GM18526 (cell line): Measurements from ENCODE around the gene PDGFA.

Experiments
- POLR2A ChIP-seq: IDR thresholded peaks from 3 replicates; pipeline ENCODE4 v1.6.1; 2011; ENCODE audit not compliant: insufficient read length; ENCODE audit errors: extremely low read depth

Gene PDGFA

GRCh38 chr7:505171-505570 is 14.5 kb downstream of the PDGFA start:
- no peak for TF ChIP-seq POLR2A

- no peak for TF ChIP-seq POLR2A
These were observed 15.2 kb downstream of the PDGFA start for GRCh38 chr7:504221-505111.

GRCh38 chr7:503575-504111 is 16.0 kb downstream of the PDGFA start:
- no peak for TF ChIP-seq POLR2A

- TF ChIP-seq POLR2A, result no peak
These were observed 17.4 kb downstream of the PDGFA start for GRCh38 chr7:502296-502695.

GRCh38 chr7:501526-501925 is 18.1 kb downstream of the PDGFA start:
- TF ChIP-seq POLR2A, result no peak

GRCh38 chr7:500521-501420 is 18.9 kb downstream of the PDGFA start:
- TF ChIP-seq POLR2A, result no peak

GRCh38 chr7:499853-500485 is 19.7 kb downstream of the PDGFA start:
- TF ChIP-seq POLR2A, result no peak

- no peak for TF ChIP-seq POLR2A
These were observed 20.7 kb downstream of the PDGFA start for GRCh38 chr7:498678-499641.

- TF ChIP-seq POLR2A, result no peak
These were observed 21.5 kb downstream of the PDGFA start for GRCh38 chr7:497946-498655.

- TF ChIP-seq POLR2A, result no peak
These were observed 22.3 kb downstream of the PDGFA start for GRCh38 chr7:497346-497745.

GRCh38 chr7:496528-497295 is 22.9 kb downstream of the PDGFA start:
- TF ChIP-seq POLR2A, result no peak

- TF ChIP-seq POLR2A, result no peak
These were observed 23.8 kb downstream of the PDGFA start for GRCh38 chr7:495761-496321.
